ENCODE data around the gene CASQ1.

GRCh38 chr1:160158031-160158430 lies 32.3 kb upstream of the CASQ1 start:
- TF ChIP-seq POLR2A (IDR thresholded peaks at IDR 0.05; ENCODE audit: low read depth, low read length) (no peak), POLR2AphosphoS5 (IDR thresholded peaks at IDR 0.05; ENCODE audit: low read depth, low read length) (no peak)
